Fibroblast of peridontal ligament (primary cell): ENCODE results near the gene FCRLB.
A peak's percentile ranks its signal among the peaks of the same experiment; 100 is the strongest.
"Not testable (repeated sequence)": the region's sequence is repeated elsewhere in the genome, so short reads cannot be mapped to it uniquely, and the experiment has no call there.

Experiments
- DNase-seq: peaks from one replicate; pipeline ENCODE4 v3.0.0-alpha.2; 2010; ENCODE audit errors: extremely low read depth

Gene FCRLB

DNA sequence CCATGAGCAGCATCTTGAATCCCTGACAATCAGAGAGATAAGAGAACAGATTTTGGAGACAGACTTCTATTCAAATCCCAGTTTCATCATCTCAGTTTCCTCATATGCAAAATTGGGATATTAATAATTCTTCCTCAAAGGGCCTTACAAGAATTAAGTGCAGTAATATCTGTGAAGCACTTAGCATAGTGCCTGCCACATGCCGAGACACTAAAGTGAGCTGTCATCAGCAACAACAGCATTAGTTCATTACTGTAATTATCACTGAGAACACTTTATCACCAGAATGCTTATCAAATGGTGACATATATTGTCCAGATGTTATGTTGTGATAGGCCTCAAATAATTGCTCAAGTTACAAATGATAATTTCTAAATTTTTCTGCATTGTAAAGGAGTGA lies 922 bp upstream of the FCRLB start:
- DNase-seq, result no peak

DNA sequence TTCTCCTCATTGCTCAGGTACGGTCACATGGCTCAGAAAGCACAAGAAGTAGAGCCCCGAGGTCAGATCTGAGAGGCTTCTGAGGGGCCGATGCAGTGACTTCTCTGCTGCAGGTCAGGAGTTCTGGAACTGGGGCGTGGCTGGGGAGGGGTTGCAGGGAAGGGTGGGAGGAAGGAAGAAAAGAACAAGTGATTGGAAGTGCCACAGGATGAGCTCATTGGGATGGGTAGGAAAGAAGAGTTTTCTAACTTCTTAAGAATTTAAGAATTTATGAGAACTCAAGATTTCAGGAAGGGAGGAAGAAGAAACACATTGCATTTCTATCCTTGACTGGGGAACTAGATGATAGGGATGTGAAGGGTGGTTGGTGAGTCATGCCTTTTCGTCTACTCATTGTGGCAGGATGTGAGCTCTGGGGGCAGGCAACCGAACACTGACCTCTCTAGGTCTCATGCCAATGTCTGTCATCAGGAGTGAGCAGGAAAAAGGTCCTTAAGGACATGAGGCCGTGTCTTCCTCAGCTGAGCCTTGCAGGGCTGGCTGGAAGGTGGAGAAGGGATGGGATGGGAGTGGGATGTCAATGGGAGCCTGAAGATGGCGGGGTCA lies 497 bp downstream of the FCRLB start:
- DNase-seq, result peak; percentile 71

DNA sequence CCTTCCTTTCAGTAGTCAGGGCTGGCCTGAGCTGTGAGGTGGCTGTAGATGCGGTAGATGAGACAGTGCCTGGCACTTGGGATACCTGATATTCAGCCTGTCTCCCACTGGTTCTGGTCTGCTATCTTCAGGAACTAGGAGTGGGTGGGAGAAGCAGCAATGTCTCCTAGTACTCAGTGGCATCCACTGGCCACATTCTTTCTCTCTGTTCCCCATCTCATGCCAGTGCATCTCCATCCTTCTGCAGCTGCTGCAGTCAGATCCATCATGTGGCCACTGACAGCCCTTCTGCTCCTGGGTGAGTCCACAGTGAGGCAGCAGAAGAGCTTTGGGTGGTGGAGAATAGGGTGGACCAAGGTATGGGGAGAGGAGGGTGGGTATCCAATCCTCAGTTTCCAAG lies 1.1 kb downstream of the FCRLB start:
- DNase-seq, result no peak

DNA sequence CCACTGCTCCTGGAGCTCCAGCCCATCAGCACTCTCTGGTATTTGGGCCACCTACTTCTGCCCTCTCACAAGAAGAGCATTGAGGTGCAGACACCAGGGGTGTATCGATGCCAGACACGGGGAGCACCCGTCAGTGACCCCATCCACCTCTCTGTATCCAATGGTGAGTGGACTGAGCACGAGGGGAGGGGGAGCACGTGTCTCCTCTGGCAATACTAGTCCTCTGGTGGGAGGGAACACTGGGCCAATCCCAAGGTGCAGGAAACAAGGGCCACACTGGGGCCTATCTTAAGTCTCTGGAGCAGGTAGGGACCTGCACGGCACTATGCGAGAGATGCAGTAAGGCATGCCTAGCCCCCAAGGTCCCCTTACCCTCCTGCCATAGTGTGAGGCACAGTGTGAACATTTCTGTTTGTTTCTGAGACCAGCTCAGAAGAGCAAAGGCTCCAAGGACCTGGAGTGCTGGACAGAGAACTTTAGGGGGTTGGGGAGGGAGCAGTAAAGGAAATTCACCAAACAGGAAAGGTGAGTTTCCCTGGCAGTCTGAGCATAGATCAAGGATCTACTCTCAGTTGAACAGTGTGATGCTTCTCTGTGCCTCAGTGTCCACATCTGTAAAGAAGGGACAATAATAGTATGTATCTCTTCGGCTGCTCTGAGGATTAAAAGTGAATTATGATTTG lies 2.3 kb downstream of the FCRLB start:
- no peak for DNase-seq

DNA sequence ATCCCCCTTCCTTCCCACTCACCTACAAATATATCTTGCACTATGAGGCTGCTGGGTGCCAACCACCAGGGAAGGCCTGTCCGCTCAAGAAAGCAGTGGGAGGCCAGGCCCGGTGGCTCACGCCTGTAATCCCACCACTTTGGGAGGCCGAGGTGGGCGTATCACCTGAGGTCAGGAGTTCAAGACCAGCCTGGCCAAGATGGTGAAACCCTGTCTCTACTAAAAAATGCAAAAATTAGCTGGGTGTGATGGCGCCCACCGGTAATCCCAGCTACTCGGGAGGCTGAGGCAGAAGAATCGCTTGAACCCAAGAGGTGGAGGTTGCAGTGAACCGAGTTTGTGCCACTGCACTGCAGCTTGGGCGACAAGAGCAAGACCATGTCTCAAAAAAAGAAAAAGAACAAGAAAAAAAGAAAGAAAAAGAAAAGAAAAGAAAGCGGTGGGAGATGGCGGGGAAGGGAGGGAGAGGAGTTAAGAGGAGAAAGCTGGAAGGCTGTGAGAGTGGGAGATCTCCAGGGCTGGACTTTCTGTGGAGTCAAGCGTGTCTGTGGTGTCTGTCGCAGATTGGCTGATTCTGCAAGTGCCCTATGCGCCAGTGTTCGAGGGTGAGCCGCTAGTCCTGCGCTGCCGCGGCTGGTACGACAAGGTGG lies 4.0 kb downstream of the FCRLB start:
- not testable (repeated sequence) for DNase-seq

DNA sequence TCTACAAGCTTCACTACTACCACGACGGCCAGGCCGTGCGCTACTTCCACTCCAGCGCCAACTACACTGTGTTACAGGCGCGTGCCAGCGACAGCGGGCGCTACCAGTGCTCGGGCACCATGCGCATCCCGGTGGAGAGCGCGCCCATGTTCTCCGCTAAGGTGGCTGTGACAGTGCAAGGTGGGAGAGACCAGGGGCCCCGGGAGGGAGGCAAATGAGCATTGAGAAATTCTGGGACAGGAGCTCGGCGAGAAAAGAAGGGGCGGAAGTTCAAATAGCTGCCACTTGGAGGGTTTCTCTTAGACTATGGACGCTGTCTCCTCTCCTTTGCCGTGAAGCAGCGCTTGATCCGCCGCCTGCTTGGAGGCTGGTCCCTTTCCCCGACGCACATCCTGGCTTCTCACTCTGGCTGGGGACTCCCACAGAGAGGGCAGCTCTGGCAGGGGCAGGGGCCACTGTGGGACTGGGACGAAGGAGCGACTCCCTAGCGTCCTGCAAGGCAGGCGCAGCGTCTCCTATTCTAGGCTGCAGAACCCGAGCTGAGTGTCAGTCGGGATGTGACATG lies 4.6 kb downstream of the FCRLB start:
- peak; percentile 49 for DNase-seq

DNA sequence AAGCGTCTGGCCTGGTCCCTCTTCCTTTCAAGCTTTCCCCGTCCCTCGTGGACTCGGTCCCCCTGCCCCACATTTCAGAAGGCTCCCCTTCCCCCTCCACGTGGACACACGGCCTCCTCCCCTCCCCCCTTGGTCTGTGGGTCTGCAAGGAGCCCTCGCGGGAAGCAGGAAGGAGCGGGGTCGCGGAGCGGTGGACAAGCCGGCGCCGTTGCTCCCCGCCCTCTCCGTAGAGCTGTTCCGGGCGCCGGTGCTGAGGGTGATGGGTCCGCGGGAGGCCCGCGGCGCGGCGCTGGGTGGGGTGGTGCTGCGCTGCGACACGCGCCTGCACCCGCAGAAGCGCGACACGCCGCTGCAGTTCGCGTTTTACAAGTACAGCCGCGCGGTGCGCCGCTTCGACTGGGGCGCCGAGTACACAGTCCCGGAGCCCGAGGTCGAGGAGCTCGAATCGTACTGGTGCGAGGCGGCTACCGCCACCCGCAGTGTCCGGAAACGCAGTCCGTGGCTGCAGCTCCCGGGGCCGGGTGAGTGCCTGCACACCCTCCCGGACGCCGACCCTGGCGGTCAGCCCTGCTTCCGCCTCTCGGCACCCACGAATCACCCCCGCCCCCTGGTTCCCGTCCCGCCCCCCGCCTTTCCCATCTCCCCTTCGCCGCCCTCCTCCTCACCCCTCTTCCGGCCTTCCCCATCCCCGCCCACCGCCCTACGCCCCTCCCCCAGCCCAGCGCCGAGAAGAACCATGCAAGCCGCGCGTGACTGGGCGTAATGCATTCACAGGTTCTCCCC lies 5.3 kb downstream of the FCRLB start:
- peak; percentile 78 for DNase-seq

DNA sequence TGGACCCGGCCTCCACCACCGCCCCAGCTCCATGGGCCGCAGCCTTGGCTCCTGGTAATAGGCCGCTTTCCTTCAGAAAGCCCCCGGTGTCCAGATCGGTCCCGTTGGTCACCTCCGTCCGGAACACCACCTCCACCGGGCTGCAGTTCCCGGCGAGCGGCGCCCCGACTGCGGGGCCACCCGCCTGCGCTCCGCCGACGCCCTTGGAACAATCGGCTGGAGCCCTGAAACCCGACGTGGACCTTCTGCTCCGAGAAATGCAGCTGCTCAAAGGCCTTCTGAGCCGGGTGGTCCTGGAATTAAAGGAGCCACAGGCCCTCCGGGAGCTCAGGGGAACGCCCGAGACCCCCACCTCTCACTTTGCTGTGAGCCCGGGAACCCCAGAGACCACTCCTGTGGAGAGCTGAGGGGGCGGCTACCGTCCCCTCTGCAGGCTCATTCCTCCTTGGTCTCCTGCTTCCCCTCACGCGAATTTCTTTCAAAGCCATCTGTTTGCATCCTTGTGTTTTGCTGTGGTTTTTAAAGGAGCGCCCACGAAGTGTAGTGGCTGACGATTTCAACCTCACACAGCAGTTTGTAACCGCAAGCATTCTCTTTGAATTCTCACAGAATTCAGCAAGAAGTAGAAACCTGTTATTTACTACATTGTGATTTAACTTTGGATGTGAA lies 6.0 kb downstream of the FCRLB start:
- peak; percentile 87 for DNase-seq

DNA sequence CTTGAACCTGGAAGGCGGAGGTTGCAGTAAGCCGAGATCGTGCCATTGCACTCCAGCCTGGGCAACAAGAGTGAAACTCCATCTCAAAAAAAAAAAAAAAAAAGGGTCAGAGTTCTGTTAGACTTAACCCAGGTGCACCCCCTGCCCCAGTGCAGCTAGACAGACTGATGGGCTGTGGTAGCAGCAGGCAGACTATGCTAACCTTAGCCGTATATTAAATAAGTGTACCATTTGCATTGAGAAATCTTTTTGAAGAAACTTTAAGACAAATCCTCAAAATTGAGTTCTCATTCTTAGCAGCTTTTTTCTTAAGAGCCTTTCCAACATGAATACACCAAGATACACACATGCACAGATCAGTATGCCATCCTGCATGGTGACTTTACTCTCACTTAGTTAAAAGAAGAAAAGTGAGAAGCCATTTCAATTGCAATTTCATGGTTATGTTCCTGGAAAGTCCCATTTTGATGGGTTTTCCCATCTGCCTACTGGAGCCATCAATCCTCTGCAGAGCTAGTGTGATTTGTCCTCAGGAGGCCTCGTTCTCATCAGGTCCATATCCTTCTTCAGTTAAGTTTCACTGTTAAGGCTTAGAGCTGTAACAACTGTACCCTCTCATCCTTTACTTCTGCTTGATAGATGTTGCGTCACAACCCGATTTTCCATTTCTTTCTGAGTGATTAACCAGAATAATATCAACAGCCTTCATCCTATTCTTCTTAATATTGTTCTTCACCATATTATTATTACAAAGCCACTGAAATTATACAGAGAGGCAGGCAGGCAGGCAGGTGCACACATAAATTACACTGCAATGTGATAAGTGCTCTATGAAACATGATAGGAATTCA lies 7.3 kb downstream of the FCRLB start:
- no peak for DNase-seq

DNA sequence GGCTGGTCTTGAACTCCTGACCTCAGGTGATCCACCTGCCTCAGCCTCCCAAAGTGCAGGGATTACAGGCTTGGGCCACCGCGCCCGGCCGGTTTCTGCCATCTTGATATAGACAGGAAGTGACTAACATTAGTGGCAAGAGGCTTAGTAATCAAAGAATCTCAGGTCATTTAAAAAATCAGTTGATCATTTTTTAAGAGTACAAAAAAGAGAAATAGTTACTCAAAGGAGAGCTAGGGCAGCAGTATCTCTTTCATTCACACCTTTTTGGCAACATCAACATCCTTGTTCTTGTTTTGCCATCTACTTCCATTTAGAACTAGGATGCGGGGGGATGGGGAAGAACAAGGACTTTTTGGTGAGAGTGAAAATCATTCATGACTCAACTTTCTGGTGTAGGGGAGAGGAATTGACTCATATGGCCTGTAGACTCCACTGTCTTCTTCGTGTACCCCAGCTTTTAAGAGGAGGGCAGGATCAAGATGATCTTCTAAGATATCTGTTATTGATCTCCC lies 8.8 kb downstream of the FCRLB start:
- peak; percentile 26 for DNase-seq

DNA sequence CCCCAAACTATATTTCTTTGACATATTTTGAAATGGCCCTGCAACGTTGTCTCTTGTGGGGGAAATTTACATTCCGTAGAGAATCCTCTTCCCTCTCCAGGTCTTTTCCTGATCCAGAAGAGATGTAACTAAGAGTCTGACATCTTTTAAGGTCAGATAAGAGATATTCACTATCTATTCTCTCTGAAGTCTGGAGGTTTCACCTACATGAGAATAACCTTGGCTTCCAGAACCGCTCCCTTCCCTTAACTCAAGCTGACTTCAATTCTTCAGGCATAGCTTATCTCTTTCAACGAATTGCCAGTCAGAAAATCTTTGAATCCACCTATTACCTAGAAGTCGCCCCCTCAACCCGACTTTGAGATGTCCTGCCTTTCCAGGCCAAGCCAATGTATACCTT lies 9.9 kb downstream of the FCRLB start:
- no peak for DNase-seq

DNA sequence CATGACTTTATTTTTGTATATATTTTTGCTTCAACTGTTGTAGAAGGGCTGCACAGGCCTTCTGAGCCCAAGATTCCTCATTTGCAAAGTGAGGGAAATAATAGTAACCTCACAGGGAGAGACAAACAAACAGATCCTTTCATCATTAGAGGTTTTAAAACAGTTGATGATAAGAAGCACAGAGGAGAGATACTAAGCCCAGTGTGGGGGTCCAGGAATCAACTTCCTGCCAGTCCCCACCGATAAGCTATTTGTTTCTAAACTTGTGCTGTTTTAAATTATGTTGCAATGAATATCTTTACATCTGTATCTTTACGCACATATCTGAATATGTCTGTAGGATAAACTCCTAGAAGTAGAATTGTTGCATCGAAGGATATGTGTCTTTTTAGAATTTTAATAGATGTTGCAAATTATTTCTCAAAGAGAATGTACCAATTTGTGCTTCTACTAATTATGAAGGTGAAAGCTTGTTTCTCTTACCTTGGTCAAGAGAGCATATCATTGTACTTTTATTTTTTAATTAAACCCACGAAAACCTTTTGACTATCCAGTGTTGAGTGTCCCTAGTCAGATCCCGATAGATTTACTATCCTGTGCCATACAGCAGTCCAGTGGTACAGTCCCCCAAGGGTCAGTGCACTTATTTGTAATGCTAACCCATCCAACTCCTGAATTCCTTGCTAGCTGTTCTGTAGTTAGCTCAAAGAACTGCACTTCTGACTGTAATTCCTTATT lies 10.8 kb downstream of the FCRLB start:
- DNase-seq, result no peak

DNA sequence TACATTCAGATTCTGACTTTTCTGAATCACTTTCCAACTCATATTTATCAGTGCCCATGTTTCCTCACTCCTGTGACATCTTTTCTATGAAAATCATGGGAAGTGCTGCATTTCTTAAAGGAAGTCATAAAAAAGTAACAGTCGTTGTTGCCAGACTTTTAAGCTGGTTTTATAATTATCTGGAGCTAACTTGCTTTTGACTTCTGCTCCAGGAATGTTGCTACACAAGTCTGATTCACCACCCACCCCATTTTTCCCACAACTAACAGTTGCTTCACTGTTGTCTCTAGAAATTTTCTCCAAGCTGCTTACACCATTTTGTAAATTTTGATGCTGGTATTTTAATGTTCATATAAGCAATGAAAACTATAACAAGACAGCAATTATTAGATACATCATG lies 12.2 kb downstream of the FCRLB start:
- peak; percentile 92 for DNase-seq

DNA sequence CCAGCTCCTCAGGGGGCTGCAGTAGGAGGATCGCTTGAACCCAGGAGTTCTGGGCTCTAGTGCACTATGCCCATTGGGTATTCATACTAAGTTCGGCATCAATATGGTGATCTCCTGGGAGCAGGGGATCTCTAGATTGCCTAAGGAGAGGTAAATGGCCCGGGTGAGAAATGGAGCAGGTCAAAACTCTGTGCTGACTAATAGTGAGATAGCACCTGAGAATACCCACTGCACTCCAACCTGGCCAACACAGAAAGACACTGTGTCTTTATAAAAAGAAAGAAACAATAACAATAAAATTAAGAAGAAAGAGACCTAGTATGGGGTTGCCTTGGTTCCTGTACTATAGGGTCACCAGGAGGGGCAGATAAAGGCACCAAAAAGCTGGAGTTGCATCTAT lies 14.5 kb downstream of the FCRLB start:
- DNase-seq, result no peak

DNA sequence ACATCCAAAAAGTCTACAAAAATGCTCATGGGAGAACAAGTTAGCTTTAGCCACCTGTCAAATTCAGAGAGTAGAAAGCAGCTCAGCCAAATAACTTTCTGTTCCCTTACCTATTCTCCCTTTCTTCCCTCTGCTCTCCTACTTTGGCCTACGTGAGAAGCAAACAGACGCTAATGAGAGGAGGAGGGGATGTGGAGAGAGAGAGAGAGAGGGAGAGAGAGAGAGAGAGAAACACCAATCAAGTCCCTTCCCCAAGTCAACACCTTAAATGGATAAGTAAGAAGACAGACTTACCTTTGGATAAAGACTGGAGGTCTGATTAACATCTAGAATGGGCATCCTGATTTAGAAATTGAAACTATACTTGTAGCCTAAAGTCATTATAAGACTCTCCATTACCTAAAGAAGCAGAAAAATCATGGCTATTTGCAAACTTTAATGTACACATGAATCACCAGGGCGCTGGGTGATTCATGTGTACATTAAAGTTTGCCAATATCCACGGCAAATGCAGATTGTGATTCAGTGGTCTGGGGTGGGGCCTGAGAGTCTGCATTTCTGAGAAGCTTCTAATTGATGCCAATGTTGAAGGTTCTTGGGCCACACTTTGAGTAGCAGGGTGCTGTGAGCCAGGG lies 15.1 kb downstream of the FCRLB start:
- DNase-seq, result peak; percentile 19

DNA sequence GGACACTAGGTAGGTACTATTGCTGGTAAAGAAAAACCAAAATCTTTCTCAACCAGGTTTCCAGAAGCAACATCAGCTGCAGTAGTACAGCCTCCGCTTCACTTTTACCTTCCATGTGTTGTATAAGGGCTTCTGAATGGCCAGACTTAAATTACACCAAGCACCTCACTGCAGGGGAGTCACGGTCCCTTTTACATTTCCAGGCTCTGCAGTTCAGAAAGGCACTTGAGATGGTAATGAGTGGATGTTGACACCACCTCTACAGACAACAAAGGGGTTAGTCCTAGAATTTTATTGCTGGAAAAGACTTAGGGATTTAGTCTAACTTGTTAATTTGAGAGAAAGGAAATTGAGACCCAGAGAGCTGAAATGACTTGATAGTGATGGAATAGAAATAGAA lies 16.3 kb downstream of the FCRLB start:
- no peak for DNase-seq

DNA sequence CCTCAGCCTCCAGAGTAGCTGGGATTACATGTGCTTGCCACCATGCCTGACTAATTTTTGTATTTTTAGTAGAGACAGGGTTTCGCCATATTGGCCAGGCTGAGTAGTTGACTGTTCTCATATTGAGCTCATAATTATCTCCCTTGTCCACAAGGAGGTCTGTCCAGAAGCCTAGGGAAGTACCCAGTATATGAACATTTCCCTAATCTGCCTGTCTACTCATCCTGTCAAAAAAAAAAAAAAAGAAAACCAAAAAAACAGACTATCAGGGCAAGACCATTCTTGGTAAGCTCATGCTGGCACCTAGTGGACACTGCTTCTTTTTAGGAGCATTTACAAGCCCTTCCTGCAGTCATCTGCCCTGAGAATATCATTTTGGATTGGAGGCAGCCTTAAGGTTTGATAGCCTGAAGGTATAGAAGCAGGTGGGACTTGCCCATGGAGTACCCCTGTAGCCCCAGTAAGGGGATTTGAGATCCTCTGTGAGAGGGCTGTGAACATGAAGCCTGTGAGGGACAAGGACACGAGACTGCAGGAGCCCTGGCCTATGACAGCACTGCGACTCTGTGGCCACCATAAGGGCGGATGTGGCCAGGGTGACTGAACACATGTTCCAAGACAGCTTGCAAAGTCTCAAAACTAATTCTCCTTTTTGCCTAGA lies 17.4 kb downstream of the FCRLB start:
- peak; percentile 91 for DNase-seq

DNA sequence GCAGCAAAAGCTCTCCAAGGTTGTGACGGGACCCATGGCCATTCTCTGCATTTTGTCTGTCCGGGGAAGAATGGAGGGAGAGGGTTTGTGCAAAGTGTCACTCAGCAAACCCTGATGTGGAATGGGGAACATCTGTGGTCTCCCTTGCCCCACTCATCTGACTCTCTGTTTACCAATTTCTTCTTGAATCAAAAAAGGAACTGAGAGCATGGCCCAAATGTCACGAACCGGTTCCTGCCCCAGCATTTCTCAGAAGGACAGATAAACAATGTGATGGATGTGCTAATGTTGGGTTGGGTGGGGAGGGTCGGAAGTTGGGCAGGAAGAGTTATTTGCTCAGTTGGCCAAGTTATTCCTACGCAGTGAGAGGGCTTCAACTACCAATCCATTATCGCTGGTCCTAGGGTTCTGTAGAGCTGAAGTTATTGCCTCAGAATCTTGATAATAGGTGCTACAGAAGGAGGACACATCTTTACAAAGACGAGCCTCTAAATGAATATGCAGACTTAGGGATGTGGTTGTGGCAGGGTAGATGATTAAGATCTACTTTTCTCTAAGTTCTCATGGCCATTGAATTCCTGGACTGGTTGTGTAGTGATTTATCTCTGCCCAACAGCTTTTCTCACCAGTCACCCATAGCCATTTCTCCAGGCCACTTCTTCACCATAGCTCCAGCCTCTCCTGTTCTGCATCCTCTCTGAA lies 18.7 kb downstream of the FCRLB start:
- no peak for DNase-seq
